GM19455 (cell line): Measurements from ENCODE around the gene CPSF4.
"Not testable (repeated sequence)": the region's sequence is repeated elsewhere in the genome, so short reads cannot be mapped to it uniquely, and the experiment has no call there.

Experiments
- ATAC-seq: cut with Tn5 transposase; IDR thresholded peaks from one replicate; pipeline ENCODE4 v1.9.1; 2021; ENCODE audit not compliant: unreplicated experiment

Gene CPSF4

DNA sequence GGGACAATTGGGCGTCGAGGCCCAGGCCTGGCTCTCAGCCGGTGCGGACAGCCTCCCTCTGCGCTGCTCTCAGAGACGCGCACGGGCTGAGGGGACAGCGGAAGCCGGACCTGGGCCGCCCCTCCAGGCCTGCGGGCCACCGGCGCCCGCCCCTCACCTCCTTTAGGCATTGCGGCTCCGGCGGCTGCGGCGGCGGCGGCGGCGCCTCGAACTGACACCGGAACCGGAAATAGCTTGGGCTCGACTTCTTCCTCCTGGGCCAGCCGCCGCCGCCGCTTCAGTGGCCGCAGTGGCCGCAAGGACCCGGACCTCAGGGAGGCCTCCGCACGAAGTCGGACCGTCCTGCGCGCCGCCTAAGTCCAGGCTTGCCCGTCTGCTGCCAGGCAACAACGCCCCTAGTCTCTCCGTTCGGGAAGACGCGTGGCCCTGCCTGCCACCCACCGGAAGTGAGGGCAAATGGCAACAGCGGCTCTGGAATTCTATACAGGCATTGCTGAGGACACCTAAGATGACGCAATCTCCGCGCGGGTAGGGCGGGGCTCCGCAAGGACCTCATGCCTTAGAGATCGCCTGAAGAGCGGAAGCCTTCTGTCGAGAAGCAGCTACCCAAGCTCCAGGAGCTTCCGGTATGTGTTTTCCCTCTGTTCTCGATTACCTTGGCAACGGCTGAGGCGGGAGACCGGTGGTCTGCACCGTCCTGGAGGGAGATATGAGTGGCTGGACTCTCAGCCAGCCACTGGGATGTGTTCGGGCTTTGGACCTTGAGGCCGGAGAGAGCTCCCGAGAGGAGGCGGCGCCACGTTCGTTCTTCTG lies 30.2 kb upstream of the CPSF4 start, which contains the start of the genes BUD31 and PDAP1:
Gene BUD31, plus strand, starts transcription at position 591 of the 813 bp plus-strand sequence. CDS start 2,124 bp downstream, outside the sequence.
Gene PDAP1, minus strand, starts transcription at position 219 of the 813 bp plus-strand sequence. Its CDS starts 49 bp downstream, at position 170.
- ATAC-seq, result peak; percentile 71

- ATAC-seq, result no peak
Observed at GRCh38 chr7:99409192-99409572, 29.6 kb upstream of the CPSF4 start.

DNA sequence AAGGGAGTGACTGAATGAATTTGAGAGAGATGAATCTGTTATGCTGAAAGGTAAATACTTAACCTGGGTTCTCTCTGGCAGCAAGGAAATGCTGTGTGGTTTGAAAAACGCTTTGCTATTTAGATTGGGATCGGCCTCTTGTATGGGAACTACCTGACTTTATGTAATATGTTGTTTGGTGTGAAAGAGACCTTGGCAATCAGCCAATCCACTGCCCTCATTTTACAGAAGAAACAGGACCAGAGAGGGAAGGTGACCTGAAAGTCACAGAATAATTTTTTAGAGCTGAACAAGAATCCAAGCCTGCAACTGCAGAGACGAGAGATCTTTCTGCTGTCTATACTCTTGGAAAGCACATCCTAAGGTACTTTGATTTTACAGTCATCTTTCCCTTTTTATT lies 28.9 kb upstream of the CPSF4 start:
- no peak for ATAC-seq

GRCh38 chr7:99410635-99411034 lies 28.1 kb upstream of the CPSF4 start:
- no peak for ATAC-seq

- ATAC-seq, result not testable (repeated sequence)
Observed at GRCh38 chr7:99415513-99416127, 23.1 kb upstream of the CPSF4 start.

- no peak for ATAC-seq
Observed at GRCh38 chr7:99418260-99418659, 20.5 kb upstream of the CPSF4 start.

DNA sequence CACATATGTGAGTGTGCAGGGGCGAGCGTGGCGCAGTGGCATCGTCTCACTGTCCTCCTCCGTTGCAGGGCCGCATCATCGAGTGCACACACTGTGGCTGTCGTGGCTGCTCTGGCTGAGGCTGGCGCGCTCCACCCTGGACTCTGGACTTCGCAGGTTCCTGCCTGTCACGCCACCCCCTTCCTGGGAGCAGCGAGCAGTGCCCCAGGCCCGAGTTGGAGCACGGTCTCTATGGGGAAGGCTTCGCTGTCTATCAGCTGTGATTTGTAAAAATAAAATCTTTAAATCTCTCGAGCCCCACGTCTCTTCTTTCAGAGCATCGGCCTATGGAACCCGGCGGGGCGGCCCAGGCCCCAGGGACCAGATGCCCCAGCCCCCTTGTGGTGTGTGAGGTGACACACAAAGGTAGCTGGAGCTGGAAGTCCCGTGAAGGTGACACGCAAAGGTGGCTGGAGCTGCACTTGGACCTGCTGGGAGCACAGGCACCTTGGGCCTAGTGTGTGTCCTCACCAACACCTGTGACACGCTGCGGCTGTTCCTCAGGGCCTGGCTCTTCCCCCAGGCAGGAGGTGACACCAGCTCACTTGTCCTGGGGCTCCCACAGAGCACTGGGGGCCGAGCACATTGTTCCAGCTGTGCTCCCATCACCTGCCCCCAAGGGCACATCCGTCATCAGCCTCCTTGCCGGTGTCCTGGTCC lies 19.3 kb upstream of the CPSF4 start:
- ATAC-seq, result no peak

DNA sequence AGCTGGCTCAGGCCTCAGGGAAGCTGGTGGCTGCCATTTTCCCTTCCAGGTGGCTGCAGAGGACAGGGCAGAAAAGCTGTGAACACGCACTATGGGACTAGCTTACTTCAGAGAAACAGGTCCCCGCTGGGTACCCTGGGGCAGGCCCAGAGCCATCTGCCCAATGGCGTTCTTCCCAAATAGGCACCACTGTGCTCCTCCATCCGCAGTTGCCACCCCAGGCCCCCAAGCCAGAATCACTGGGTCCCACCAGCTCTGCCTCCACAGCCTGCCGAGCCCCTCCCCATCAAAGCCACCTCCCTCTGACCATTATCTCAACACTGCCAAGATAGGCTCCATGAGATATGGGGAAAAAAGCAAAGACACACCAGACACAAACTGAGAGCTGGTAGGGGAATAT lies 18.5 kb upstream of the CPSF4 start:
- ATAC-seq, result no peak

DNA sequence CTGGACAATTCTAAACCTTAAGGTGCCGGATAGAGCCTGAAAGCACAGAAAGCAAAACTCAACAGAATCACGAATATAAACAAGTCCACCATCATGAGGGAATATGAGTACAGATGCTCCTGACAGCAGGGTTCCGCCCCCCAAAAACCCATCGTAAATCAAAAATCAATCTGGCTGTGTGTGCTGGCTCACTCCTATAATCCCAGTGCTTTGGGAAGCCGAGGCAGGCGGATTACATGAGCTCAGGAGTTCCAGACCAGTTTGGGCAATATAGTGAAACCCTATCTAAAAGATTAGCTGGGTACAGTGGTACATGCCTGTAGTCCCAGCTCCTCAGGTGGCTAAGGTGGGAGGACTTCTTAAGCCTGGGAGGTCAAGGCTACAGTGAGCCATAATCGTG lies 17.8 kb upstream of the CPSF4 start:
- no peak for ATAC-seq

DNA sequence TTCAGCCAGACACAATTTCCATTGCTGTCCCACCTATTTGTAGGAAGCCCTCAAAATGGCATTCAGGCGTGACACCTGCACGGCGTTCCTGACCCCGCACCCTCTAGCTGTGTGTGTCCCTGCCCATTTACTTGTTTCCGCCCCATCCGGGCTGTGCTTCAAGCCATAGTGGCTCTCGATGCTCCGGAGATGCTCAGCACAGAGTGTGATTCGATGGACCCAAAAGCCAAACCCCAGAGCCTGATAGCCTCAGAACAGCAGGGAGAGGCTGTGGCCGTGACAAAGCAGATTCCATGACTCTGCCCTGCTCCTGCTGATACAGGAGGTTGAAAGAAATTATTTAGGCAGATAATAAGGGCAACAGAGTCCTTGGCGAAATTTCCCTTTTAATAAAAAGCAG lies 16.6 kb upstream of the CPSF4 start:
- ATAC-seq, result no peak

GRCh38 chr7:99422625-99423024 lies 16.1 kb upstream of the CPSF4 start:
- no peak for ATAC-seq

GRCh38 chr7:99424932-99425730 lies 13.6 kb upstream of the CPSF4 start:
- ATAC-seq, result no peak

DNA sequence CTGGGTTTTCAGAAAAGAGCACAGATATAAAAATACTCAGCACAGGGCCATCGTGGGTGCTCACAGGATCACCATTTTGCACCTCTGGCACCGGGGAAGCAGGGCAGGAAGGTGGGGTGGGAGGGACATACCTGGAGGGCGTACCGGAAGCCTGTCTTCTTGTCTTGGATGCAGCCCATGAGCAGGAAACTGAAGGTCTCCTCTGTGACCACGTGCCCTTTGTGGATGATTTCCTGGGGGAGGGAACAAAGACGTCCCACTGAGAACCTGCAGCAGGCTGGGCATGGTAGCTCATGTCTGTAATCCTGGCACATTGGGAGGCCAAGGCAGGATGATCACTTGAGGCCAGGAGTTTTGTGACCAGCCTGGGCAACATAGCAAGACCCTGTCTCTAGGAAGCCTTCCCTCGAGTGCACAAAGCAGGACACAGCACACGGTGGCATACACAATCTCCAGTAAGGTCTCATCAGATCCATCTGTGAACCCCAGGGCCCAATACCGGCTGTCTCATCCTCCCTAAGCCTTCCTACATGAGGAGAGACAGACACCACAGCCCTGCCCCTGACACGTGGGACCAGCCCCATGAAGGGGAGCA lies 9.7 kb upstream of the CPSF4 start:
- no peak for ATAC-seq

DNA sequence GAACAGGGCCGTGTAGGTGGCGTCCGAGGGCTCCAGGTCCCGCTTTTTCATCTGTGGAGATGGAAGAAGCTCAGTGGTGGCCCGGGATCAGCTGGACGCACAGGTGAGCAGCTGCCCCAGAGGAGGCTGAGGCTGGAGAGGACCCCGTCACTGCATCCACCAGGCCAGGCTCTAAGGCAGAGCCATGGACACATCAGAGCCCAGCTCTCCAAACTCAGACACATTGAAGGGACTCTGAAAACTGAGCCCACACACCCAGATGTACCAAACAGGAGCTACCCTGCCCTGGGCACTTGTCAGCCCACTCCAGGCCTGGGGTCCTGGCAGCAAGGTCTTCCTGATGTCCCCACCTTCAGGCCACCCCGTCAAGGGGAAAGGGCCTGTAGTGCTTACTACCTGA lies 9.0 kb upstream of the CPSF4 start:
- ATAC-seq, result no peak

GRCh38 chr7:99431756-99432540 lies 6.8 kb upstream of the CPSF4 start:
- ATAC-seq, result not testable (repeated sequence)

DNA sequence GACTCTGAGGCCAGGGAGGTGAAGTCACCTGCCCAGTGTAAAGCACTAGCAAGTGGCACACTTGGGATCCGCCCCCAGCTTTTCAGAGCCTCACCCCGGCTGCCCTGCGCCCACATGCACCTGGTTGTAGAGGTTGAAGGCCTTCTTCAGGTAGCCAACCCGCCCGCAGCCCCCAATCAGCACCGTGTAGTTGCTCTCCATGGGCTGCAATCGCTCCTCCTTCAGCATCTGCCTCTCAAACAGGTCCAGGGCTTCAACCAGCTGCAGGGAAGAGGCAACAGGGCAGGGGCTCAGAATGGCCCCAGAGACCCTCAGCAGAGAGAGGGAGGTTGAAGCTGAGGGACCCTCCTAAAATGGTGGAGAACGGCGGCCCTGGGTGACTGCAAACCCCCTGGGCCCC lies 5.6 kb upstream of the CPSF4 start:
- no peak for ATAC-seq

DNA sequence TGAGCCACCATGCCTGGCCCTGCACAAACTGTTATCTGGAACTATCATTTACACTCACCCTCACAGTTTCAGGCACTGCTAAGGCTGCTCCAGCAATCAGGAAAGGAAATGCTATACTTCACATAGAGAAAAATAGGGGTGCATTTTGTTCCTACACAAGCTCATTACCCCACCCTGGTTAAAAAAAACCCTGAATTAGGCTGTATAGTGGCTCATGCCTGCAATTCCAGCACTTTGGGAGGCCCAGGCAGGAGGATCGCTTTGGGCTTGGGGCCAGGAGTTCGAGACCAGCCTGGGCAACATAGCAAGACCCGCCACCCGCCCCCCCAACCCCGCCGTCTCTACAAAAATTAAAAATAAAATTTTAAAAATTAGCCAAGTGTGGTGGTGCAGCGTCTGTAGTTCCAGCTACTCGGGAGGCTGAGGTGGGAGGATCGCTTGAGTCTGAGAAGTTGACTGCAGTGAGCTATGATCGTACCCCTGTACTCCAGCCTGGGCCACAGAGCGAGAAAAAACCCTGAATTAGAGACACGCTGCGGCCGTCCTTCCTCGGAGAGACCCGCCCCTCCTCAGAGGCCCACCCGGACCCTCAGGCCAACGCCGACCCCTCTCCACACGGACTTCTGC lies 684 bp upstream of the CPSF4 start:
- peak; percentile 10 for ATAC-seq

DNA sequence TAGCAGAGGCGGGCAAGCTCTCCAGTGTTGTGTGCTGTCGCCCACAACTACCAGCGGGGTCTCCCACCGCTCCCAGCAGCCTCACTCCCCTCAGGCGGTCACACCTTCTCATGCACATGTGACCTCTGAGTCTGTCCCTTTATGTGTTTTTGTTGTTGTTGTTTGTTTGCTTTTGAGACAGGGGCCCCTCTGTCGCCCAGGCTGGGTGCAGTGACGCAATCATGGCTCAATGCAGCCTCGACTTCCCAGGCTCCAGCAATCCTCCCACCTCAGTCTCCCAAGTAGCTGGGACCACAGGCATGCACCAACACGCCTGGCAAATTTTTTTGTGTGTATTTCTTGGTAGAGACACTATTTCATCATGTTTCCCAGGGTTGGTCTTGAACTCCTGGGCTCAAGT lies 1.5 kb downstream of the CPSF4 start:
- no peak for ATAC-seq

- ATAC-seq, result no peak
Observed at GRCh38 chr7:99446096-99446495, 7.4 kb downstream of the CPSF4 start.
